Activated CD4-positive, CD25-positive, alpha-beta regulatory T cell treated with anti-CD3 and anti-CD28 coated beads, Interleukin-2, amount 50 U/mL, for 72 hours (primary cell): Measurements from ENCODE around the gene TMIE.

Experiments used
- DNase-seq: peaks from one replicate; pipeline ENCODE4 v3.0.0; 2021

The TMIE gene

GRCh38 chr3:46701181-46701939 is at the start of gene TMIE:
TSS of gene TMIE (plus strand) at chr3:46701392. CDS start at chr3:46701488, 96 bp downstream.
- DNase-seq: no peak

GRCh38 chr3:46655271-46655670 is 45.9 kb upstream of the TMIE start:
- DNase-seq: no peak

- no peak for DNase-seq
Observed at GRCh38 chr3:46656778-46657556, 44.2 kb upstream of the TMIE start.

GRCh38 chr3:46659285-46659684 is 41.9 kb upstream of the TMIE start:
- DNase-seq: no peak

- DNase-seq: no peak
Observed at GRCh38 chr3:46660003-46660402, 41.2 kb upstream of the TMIE start.

- no peak for DNase-seq
Observed at GRCh38 chr3:46660543-46661523, 40.4 kb upstream of the TMIE start.

- DNase-seq: no peak
Observed at GRCh38 chr3:46661776-46662766, 39.1 kb upstream of the TMIE start.

GRCh38 chr3:46662771-46663551 is 38.2 kb upstream of the TMIE start:
- no peak for DNase-seq

GRCh38 chr3:46663591-46664135 is 37.5 kb upstream of the TMIE start:
- no peak for DNase-seq

GRCh38 chr3:46664188-46664970 is 36.8 kb upstream of the TMIE start:
- no peak for DNase-seq

GRCh38 chr3:46664971-46665762 is 36.0 kb upstream of the TMIE start:
- no peak for DNase-seq

- DNase-seq: no peak
Observed at GRCh38 chr3:46665763-46666452, 35.3 kb upstream of the TMIE start.

- DNase-seq: peak; percentile 9
Observed at GRCh38 chr3:46666453-46666845, 34.7 kb upstream of the TMIE start.

GRCh38 chr3:46667061-46667621 is 34.1 kb upstream of the TMIE start:
- DNase-seq: peak; percentile 16

GRCh38 chr3:46667657-46668056 is 33.5 kb upstream of the TMIE start:
- peak; percentile 13 for DNase-seq

- DNase-seq: no peak
Observed at GRCh38 chr3:46668116-46668515, 33.1 kb upstream of the TMIE start.

- DNase-seq: peak; percentile 25
Observed at GRCh38 chr3:46668591-46668990, 32.6 kb upstream of the TMIE start.
